ENCODE results near the gene ZNF385B.

ZNF385B gene

DNA sequence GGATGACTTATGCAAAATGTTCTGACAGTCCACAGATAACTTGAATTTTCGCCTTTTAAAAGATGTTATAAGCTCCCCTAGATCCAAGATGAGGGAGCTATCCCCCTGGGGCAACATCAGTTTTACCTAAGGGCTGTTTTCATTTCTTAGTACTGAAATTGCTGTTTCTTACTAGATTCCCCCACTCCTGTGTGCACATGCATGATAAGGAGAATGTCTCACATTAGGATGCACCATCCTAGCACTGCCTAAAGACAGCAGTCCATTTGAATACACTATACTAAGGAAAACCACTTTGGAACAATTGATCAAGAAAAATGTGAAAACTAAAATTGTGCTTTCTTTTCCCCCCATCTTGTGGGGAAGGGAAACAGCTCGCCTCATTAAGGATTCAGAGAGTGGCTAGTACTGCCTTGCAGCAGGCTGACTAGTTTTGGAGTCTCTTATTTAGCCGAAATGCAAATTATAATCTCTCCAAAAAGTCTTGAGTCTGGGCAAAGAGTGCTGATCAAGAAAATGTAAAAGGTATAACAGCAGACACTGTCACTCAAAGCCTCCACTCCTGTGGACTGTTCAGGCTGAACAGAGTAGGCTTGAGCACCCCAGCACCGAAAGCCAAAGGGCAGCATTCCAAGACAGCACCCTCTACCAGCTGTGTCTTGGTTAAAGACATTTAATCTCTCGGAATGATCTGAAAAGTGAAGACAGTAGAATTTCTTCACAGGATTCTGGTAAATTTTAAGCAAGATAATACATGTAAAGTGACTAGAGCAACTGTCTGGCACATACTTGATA is 65.0 kb downstream of the ZNF385B start (continued):
- TF ChIP-seq, protein P1, sequence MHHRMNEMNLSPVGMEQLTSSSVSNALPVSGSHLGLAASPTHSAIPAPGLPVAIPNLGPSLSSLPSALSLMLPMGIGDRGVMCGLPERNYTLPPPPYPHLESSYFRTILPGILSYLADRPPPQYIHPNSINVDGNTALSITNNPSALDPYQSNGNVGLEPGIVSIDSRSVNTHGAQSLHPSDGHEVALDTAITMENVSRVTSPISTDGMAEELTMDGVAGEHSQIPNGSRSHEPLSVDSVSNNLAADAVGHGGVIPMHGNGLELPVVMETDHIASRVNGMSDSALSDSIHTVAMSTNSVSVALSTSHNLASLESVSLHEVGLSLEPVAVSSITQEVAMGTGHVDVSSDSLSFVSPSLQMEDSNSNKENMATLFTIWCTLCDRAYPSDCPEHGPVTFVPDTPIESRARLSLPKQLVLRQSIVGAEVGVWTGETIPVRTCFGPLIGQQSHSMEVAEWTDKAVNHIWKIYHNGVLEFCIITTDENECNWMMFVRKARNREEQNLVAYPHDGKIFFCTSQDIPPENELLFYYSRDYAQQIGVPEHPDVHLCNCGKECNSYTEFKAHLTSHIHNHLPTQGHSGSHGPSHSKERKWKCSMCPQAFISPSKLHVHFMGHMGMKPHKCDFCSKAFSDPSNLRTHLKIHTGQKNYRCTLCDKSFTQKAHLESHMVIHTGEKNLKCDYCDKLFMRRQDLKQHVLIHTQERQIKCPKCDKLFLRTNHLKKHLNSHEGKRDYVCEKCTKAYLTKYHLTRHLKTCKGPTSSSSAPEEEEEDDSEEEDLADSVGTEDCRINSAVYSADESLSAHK (tag by site-specific recombination; IDR thresholded peaks at IDR 0.05): no peak

DNA sequence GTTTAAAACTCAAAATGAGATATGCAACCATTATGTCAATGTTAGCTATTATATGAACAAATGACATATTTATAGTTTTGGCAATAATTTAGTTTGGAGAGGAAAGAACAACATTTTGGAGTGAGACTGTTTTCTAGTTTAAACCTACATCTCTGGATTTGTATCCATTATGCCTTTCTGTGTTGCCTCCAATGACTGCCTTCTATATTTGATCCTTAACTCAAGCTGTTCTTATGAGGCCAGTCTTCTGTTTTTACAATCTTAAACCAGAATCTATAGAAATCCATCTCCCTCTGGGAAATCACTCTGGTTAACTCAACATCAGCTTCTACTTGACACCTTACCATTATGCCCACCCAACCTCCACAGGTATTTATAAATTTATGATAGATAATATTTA is 67.5 kb downstream of the ZNF385B start:
- Histone ChIP-seq H3K36me3 (ENCODE audit: control insufficient read depth in 2 of 2, insufficient read depth in 1 of 2, low read length in 2 of 2) (no peaks in the 10 kb centered on the region), H3K4me3 (ENCODE audit: low read depth, low read length) (no peak overlapping the region), H3K9me3 (ENCODE audit: control insufficient read depth, insufficient read depth, low read depth, low read length) (no peaks in the 10 kb centered on the region), H3K4me1 (ENCODE audit: control insufficient read depth, insufficient read depth, low read length) (no peaks in the 10 kb centered on the region), H3K27ac (ENCODE audit: extremely low read depth, low read depth, low read length) (no peak overlapping the region)
- TF ChIP-seq ZNF292 (tag by site-specific recombination; IDR thresholded peaks at IDR 0.05; ENCODE audit: borderline replicate concordance, low read depth) (no peak), ZNF114 (tag by site-specific recombination; IDR thresholded peaks at IDR 0.05) (no peak), ZFP37 (tag by site-specific recombination; IDR thresholded peaks at IDR 0.05) (no peak), ZNF747 (tag by site-specific recombination; IDR thresholded peaks at IDR 0.05) (no peak), ZNF677 (tag by site-specific recombination; IDR thresholded peaks at IDR 0.05) (peak; percentile 75; the same call in 1 of the 2 replicates)
- CTCF ChIA-PET: interaction anchor here (0.7 kb wide), 1 partner anchor 744 kb away, joined by 3 read pairs; the partner anchor contains the start of gene CCDC141
- POLR2A ChIA-PET: no interaction called here

DNA sequence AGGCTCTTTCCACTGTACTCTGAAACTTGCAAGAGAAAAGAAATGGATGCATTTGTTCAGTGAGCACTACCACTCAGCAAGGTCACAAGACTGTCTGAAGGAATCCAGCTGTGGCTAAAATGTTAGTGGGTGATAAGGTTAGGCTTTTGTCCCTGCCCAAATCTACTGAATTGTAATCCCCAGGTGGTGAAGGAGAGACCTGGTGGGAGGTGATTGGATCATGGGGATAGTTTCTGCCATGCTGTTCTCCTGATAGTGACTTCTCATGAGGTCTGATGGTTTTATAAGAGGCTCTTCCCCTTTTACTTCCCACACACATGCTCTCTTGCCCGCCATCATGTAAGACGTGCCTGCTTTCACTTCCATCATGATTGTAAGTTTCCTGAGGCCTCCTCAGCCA is 68.2 kb downstream of the ZNF385B start:
- no peaks in the 10 kb centered on the region for H3K36me3 ChIP-seq (ENCODE audit: control insufficient read depth in 2 of 2, insufficient read depth in 1 of 2, low read length in 2 of 2)
- no peaks in the 10 kb centered on the region for H3K9me3 ChIP-seq (ENCODE audit: control insufficient read depth, insufficient read depth, low read depth, low read length)
- no peak overlapping the region for H3K4me3 ChIP-seq (ENCODE audit: low read depth, low read length)
- TF ChIP-seq ZIC2 (tag by site-specific recombination; IDR thresholded peaks at IDR 0.05) (peak; percentile 19; the same call in 1 of the 2 replicates), KLF10 (tag by site-specific recombination; IDR thresholded peaks at IDR 0.05) (no peak)
- CTCF ChIA-PET: no interaction called here
- no peaks in the 10 kb centered on the region for H3K4me1 ChIP-seq (ENCODE audit: control insufficient read depth, insufficient read depth, low read length)
- POLR2A ChIA-PET: no interaction called here
- no peak overlapping the region for H3K27ac ChIP-seq (ENCODE audit: extremely low read depth, low read depth, low read length)

DNA sequence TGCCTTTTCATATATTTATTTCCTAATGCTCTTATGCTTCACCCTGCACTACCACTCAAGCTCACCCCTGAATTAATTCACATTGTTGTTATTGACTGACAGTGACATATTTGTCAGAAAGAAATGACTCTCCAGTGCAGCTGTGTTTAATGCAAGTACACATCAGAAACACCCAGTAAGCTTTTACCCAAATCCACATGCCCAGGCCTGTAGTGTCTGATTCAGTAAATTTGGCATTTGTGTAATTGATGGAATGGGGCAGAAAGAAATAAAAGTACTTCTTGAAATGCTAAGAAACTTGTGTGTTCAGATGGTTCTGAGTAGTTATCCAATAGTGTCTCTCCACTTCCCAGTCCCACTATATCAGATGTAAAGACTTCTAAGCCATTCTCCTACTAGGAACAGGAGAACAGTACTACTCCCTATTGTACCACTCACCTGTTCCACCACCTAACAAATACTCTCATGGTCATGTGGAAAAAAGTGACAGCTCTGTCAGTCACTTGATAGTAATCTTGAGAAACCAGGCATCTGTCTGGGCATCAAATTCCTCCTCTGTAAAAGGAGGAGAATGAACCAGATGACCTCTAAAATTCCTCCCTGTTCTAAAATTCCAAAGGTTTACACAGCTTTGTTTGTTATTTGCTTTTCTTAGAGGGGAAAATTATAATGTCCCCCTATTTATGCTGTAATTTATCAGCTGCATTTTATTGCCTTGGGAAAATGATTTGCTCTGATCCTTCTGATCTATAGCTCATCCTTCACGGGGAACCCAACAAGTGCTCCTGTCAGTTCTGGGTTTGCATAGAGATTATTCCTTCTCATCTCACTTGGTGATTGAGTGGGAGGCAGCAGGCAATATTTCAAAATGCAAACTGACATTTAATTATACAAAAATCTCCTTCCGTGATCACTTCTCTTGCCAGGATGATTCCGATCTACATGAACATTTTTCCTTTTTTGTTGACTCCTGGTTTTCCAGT is 70.9 kb downstream of the ZNF385B start:
- no peaks in the 10 kb centered on the region for H3K4me1 ChIP-seq (ENCODE audit: control insufficient read depth, insufficient read depth, low read length)
- CTCF ChIA-PET: interaction anchor here (0.8 kb wide), 1 partner anchor 44 kb away, joined by 3 read pairs; no protein-coding TSS in a partner anchor
- no peak overlapping the region for H3K4me3 ChIP-seq (ENCODE audit: low read depth, low read length)
- no peak overlapping the region for H3K27ac ChIP-seq (ENCODE audit: extremely low read depth, low read depth, low read length)
- no peaks in the 10 kb centered on the region for H3K36me3 ChIP-seq (ENCODE audit: control insufficient read depth in 2 of 2, insufficient read depth in 1 of 2, low read length in 2 of 2)
- POLR2A ChIA-PET: no interaction called here
- no peaks in the 10 kb centered on the region for H3K9me3 ChIP-seq (ENCODE audit: control insufficient read depth, insufficient read depth, low read depth, low read length)
- TF ChIP-seq EGR2 (tag by site-specific recombination; IDR thresholded peaks at IDR 0.05; ENCODE audit: low read depth) (no peak), ZNF677 (tag by site-specific recombination; IDR thresholded peaks at IDR 0.05) (no peak)
- TF ChIP-seq, protein P2, sequence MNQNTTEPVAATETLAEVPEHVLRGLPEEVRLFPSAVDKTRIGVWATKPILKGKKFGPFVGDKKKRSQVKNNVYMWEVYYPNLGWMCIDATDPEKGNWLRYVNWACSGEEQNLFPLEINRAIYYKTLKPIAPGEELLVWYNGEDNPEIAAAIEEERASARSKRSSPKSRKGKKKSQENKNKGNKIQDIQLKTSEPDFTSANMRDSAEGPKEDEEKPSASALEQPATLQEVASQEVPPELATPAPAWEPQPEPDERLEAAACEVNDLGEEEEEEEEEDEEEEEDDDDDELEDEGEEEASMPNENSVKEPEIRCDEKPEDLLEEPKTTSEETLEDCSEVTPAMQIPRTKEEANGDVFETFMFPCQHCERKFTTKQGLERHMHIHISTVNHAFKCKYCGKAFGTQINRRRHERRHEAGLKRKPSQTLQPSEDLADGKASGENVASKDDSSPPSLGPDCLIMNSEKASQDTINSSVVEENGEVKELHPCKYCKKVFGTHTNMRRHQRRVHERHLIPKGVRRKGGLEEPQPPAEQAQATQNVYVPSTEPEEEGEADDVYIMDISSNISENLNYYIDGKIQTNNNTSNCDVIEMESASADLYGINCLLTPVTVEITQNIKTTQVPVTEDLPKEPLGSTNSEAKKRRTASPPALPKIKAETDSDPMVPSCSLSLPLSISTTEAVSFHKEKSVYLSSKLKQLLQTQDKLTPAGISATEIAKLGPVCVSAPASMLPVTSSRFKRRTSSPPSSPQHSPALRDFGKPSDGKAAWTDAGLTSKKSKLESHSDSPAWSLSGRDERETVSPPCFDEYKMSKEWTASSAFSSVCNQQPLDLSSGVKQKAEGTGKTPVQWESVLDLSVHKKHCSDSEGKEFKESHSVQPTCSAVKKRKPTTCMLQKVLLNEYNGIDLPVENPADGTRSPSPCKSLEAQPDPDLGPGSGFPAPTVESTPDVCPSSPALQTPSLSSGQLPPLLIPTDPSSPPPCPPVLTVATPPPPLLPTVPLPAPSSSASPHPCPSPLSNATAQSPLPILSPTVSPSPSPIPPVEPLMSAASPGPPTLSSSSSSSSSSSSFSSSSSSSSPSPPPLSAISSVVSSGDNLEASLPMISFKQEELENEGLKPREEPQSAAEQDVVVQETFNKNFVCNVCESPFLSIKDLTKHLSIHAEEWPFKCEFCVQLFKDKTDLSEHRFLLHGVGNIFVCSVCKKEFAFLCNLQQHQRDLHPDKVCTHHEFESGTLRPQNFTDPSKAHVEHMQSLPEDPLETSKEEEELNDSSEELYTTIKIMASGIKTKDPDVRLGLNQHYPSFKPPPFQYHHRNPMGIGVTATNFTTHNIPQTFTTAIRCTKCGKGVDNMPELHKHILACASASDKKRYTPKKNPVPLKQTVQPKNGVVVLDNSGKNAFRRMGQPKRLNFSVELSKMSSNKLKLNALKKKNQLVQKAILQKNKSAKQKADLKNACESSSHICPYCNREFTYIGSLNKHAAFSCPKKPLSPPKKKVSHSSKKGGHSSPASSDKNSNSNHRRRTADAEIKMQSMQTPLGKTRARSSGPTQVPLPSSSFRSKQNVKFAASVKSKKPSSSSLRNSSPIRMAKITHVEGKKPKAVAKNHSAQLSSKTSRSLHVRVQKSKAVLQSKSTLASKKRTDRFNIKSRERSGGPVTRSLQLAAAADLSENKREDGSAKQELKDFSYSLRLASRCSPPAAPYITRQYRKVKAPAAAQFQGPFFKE (tag by site-specific recombination; IDR thresholded peaks at IDR 0.05; ENCODE audit: borderline replicate concordance): no peak
- TF ChIP-seq, protein P3, sequence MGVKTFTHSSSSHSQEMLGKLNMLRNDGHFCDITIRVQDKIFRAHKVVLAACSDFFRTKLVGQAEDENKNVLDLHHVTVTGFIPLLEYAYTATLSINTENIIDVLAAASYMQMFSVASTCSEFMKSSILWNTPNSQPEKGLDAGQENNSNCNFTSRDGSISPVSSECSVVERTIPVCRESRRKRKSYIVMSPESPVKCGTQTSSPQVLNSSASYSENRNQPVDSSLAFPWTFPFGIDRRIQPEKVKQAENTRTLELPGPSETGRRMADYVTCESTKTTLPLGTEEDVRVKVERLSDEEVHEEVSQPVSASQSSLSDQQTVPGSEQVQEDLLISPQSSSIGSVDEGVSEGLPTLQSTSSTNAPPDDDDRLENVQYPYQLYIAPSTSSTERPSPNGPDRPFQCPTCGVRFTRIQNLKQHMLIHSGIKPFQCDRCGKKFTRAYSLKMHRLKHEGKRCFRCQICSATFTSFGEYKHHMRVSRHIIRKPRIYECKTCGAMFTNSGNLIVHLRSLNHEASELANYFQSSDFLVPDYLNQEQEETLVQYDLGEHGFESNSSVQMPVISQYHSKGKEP (tag by site-specific recombination; IDR thresholded peaks at IDR 0.05): no peak
- TF ChIP-seq, protein P4, sequence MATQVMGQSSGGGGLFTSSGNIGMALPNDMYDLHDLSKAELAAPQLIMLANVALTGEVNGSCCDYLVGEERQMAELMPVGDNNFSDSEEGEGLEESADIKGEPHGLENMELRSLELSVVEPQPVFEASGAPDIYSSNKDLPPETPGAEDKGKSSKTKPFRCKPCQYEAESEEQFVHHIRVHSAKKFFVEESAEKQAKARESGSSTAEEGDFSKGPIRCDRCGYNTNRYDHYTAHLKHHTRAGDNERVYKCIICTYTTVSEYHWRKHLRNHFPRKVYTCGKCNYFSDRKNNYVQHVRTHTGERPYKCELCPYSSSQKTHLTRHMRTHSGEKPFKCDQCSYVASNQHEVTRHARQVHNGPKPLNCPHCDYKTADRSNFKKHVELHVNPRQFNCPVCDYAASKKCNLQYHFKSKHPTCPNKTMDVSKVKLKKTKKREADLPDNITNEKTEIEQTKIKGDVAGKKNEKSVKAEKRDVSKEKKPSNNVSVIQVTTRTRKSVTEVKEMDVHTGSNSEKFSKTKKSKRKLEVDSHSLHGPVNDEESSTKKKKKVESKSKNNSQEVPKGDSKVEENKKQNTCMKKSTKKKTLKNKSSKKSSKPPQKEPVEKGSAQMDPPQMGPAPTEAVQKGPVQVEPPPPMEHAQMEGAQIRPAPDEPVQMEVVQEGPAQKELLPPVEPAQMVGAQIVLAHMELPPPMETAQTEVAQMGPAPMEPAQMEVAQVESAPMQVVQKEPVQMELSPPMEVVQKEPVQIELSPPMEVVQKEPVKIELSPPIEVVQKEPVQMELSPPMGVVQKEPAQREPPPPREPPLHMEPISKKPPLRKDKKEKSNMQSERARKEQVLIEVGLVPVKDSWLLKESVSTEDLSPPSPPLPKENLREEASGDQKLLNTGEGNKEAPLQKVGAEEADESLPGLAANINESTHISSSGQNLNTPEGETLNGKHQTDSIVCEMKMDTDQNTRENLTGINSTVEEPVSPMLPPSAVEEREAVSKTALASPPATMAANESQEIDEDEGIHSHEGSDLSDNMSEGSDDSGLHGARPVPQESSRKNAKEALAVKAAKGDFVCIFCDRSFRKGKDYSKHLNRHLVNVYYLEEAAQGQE (tag by site-specific recombination; IDR thresholded peaks at IDR 0.05): no peak
